Dermis microvascular lymphatic vessel endothelial cell (primary cell): Measurements from ENCODE around the gene ZNF764. TPM values are rescaled to one million over a fixed set of nuclear protein-coding genes. Genes with fewer than 3 reads are reported as not detected.
"Not testable (repeated sequence)": the region's sequence is repeated elsewhere in the genome, so short reads cannot be mapped to it uniquely, and the experiment has no call there.

Experiments
- DNase-seq, 2 donors: peaks; one replicate each; pipeline versions ENCODE4 v3.0.0 to v3.0.0-alpha.2; 2010; ENCODE audit warnings: low read depth in 2 of 2
- total RNA-seq: library from RNA; depleted of rRNA; stranded (reverse); fragments of >200 nt; gene quantifications from 2 replicates; pipeline ENCODE4 v1.2.1, GENCODE V29; 2014

The ZNF764 gene
- total RNA-seq, 1 donor from 2014 or later = 3.1 TPM

DNA sequence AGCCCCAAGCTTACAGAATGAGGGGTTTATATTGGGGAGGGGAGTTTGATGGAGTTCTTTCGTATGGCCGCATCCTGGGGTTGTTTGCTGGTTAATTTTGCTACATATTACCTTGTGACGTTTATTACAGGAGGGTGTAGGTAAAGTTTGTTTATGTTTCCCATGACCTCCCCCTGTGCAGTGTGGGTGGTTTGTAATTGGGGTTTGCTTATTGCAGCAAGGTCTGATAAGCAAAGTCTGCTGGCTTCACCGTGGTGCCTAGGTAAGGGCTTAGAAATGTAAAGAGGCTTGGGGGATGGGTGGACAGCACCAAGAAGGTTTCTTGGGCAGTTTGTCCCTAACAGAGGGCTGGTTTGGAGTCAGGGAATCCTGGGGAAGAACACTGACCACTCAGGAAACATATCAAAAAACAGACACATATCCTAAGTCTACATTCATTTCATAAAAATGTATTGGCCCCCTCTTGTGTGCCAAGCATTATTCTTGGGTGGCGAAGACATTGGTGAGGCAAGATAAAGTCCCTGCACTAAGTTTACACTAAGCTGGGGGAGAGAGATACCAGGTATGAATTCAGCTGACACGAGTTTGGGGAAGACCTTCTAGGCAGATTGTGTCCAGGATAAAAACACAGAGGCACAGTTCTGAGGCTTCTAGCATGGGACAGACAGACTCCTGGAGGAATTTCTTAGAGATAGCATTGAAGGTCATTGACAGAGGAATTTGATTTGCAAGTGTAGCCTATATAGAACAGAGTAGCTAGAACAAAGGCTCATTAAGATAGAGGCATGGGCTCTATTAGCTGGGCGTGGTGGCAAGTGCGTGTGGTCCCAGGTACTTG is 9.5 kb downstream of the ZNF764 start:
- DNase-seq = no peak

DNA sequence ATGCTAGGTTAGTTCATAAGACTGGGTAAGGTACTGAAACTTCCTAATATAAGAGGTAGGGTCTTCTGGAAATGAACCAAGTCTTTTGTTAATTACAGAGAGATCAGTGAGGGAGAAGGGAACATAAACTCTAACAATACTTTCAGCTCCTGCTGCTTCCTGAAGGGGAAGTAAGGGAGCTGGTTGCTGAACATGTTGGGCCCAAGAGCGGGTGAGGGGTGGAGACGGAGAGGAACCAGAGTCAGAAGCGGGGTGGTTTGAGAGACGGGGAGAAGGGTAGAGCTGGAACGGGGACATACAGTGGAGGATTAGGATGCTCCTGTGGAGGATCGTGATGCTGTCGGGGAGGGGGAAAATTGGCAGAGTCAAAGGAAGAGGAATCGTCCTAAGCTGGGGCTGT is 12.1 kb downstream of the ZNF764 start:
- no peak for DNase-seq

- DNase-seq = no peak
Measured at GRCh38 chr16:30543067-30543466, 15.1 kb downstream of the ZNF764 start.

DNA sequence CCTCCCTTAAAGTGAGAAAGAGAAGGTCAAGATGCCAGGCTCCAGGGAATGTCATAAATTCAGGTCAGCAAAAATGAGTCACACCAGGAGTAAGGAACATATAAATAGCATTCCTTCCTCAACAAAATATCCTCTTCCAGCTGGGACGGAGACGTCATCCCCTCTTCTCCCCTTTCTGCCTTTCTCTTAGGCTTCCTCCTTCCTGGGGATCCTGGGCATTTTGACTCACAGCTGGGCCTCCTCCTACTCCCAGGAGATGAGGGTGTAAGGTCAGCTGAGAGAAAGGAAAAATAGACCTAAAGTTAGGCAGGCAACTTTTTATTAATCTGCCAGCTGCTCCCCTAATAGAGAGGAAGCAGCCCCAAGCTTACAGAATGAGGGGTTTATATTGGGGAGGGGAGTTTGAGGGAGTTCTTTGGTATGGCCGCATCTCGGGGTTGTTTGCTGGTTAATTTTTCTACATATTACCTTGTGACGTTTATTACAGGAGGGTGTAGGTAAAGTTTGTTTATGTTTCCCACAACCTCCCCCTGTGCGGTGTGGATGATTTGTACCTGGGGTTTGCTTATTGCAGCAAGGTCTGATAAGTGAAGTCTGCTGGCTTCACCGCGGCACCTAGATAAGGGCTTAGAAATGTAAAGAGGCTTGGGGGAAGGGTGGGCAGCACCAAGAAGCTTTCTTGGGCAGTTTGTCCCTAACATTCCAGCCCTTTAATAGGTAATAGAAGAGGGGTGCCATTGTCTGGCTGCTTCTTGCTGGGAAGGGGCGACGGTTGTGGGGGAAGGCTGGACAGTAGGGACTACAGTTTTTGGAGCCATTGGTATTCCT is 16.5 kb downstream of the ZNF764 start:
- peak in 1 of 2 donors; percentile 44 for DNase-seq

- DNase-seq = not testable (repeated sequence)
Measured at GRCh38 chr16:30540916-30541464, 17.2 kb downstream of the ZNF764 start.

DNA sequence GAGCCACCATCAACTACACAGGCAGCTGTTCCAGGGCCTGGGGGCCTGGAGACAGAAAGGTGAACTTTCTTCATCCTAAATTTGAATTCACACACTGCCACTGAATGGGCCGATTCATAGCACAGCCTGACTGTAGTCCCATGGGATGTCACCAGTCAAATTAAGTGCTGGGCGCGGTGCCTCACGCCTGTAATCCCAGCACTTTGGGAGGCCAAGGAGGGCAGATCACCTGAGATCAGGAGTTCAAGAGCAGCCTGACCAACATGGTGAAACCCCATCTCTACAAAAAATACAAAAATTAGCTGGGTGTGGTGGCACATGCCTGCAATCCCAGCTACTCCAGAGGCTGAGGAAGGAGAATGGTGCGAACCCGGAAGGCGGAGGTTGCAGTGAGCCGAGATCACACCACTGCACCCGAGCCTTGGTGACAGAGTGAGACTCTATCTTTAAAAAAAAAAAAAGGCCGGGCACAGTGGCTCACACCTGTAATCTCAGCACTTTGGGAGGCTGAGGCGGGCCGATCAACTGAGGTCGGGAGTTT is 18.1 kb downstream of the ZNF764 start:
- not testable (repeated sequence) for DNase-seq

DNA sequence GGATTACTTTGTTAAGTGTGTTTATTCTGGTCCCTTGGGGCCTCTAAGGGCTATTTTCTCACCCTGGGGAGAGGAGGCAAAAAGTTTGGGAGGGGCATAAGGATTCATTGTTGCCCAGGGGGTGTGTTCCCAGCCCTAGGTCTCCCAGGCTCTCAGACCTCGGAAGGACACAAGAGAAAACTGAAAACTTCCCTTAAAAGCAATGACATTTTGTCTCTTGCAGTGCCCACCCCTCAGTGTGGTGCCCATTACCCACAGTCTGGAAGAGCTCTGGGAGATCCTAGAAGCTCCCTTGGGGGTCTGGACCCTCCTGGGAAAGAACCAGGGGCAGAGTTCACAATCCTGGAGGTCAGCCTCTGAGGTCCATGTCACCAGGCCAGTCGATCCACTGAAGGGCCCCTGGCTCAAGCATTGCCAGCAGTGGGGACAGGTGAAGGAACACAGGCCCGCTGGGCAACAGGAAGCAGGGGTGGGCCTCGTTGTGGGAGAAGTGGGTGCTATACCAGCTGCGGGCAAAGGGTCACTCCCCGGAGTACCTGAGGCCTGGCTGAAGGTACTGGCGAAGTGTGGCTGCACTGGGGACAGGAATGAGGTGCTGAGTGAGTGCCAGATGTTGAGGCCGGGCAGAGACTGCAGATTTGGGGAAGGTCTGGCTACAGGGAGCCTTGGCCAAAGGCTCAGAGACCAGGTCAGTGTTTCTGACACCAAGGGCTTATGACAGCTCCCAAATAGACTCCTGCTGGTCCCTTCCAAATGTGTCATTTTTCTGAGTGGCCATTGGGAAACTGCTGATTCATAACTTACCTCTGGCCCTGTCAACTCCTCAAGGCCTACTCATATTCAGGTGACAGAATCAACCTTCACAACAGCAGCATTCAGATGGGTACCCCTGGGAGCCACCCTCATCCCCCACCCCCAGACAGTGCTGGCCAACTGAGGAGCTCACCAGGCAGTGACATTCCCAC is 18.9 kb downstream of the ZNF764 start:
- no peak for DNase-seq

DNA sequence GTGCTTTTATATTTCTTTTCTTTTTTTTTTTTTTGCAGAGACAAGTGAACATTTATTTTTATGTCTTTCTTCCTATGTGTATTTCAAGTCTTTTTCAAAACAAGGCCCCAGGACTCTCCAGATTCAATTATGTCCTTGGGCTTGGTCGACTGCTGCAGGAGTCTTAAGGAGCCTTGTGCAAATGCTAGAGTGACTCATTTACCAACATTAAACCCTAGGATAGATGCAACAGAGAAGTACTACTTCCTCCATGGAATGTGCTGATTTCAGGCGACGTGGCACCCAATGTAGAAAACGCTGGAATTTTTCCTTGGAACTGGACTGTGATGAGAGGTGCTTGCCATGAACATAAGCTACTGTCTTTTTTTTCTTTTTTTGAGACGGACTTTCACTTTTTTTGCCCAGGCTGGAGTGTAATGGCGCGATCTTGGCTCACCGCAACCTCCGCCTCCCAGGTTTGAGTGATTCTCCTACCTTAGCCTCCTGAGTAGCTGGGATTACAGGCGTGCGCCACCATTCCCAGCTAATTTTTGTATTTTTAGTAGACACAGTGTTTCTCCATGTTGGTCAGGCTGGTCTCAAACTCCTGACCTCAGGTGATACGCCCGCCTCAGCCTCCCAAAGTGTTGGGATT is 21.7 kb downstream of the ZNF764 start:
- not testable (repeated sequence) for DNase-seq

- DNase-seq = peak in 1 of 2 donors; percentile 77
Measured at GRCh38 chr16:30535777-30536190, 22.4 kb downstream of the ZNF764 start.

GRCh38 chr16:30535106-30535776 is 22.9 kb downstream of the ZNF764 start:
- no peak for DNase-seq

DNA sequence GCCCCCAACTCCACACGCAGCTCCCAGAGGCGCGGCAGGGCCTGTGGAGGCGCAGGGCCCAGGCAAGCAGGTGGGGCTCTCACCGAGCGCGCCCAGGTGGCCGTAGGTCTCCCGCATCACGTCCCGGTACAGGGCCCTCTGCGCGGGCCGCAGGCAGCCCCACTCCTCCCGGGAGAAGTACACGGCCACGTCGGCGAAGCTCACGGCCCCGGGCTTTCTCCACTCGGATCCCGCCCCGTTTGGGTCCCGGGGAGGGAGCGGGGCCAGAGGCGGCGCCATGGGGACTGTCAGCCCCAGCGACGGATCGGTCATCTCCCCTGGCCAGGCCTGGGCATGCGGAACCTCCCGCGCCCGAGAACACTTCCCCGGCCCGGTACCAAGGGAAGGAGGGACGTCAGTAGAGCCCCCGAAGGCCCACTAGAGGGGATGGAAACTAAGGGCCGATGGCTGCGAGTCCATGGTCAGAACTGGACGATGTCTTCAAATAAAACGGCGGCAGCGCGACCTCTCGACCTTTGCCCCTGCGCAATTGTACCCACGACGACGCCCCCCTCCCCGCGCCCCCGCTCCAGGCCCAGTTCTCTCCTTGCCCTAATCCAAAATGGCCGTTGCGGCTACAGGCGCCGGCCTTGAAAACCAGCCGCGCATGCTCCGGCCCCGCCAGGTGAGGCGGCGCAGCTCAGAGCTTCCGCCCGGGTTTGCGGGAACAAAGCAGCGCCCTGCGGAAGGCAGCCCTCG is 23.6 kb downstream of the ZNF764 start, which contains the start of gene ZNF747:
Gene ZNF747 (minus strand): TSS at position 491 of the 738 bp plus-strand sequence. CDS start 179 bp downstream, at position 312.
- peak; percentile 76 to 87 for DNase-seq

GRCh38 chr16:30533748-30534367 is 24.3 kb downstream of the ZNF764 start:
- no peak for DNase-seq

- DNase-seq = no peak
Measured at GRCh38 chr16:30533146-30533522, 25.0 kb downstream of the ZNF764 start.

DNA sequence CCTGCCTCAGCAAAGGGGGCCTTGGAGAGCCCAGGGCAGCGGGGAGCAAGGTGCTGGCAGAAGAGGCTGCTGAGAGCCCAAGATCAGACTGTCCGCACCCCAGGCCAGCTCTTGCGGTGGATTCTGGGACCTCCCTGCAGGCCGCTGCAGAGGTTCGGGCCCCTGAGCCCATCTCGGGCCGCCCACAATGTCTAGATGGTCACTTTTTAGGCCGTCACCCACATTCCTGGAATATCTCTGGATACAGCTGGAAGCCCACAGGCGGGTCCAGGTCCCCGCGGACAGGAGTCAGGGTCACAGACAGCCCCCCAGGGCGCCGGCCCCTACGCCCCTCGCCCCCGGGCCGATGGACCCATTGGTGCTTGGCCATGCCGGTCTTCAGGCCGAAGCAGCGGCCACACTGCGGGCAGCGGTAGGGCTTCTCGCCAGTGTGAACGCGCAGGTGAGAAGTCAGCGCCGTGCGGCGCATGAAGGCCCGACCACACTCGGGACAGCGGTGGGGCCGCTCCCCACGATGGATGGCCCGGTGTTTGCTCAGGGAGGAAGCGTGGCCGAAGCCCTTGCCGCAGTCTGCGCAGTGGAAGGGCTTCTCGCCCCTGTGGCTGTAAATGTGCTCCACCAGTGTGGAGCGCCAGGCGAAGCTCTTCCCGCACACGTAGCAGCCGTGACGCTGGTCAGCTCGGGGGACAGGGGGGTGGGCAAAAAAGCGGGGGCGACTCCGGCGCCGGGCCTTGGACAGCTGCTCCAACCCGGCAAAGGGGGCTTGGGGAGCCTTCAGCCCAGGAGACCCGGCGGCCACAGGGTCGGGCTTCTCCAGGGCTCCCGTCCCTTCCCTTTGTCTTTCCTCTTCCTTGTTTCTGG is 25.7 kb downstream of the ZNF764 start:
- DNase-seq = no peak

DNA sequence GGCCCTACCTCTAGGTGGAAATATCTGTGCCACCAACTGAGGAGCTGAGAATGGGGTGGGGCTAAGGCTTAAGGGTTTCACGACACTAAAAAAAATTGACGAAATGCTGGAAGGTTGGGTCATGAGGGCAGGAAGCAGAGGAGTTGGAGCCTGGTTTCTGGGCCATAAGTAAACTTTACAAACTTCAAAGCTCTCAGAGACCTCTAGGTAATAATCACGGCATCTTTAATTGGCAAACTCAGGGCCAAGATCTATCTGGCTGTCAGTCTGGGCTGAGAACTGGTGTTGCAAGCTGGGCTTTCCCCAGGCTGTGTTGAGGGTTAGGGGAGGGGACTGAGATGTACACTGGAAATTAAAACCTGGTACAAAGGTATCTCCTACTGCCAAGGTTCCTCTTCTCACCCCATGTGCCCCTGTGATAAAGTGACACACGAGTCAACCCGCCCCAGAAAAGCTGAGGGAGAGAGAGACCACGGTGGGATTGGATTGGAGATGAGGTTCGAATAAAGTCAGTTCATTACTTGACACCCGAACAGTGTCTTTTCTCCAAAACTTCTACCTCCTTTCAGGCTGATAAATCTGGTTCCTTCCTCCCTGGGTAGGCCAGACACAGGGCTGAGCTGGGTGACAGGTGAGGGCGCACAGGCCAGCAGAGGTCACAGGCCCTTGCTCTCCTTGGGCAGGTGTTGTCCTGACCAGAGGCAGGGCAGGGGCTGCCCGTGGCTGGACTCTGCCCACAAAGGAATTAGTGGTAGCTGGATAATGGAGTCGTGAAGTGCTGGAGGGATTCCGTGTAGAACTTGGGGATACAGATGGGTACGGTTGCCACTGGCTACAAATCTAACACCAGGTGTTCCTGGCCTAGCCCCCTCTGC is 27.8 kb downstream of the ZNF764 start:
- no peak for DNase-seq

- DNase-seq = no peak
Measured at GRCh38 chr16:30528799-30529457, 29.2 kb downstream of the ZNF764 start.
